ENCODE measurements around the gene JAKMIP1.

DNA sequence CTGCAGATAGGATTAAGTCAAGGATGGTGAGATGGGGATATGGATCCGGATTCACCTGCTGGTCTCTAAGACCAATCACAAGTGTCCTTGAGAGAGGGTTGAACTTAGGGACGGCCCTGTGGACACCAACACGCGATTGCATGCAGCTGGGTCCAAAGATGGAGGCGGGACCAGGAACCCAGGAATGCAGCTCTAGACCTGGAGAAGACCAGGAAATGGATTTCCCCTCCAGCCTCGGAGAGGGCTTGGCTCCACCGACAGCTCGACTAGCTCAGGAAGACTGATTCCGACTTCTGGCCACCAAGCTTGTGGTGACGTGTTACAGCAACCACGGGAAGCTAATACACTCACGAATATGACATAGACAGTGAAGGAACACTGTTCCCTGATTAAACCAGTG lies 186.8 kb downstream of the JAKMIP1 start:
- TF ChIP-seq POLR2A (IDR thresholded peaks at IDR 0.05) = no peak
- TF ChIP-seq, protein P1, sequence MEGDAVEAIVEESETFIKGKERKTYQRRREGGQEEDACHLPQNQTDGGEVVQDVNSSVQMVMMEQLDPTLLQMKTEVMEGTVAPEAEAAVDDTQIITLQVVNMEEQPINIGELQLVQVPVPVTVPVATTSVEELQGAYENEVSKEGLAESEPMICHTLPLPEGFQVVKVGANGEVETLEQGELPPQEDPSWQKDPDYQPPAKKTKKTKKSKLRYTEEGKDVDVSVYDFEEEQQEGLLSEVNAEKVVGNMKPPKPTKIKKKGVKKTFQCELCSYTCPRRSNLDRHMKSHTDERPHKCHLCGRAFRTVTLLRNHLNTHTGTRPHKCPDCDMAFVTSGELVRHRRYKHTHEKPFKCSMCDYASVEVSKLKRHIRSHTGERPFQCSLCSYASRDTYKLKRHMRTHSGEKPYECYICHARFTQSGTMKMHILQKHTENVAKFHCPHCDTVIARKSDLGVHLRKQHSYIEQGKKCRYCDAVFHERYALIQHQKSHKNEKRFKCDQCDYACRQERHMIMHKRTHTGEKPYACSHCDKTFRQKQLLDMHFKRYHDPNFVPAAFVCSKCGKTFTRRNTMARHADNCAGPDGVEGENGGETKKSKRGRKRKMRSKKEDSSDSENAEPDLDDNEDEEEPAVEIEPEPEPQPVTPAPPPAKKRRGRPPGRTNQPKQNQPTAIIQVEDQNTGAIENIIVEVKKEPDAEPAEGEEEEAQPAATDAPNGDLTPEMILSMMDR (IDR thresholded peaks at IDR 0.05) = no peak
